Gastrocnemius medialis (tissue), 4 donors: ENCODE data around the gene MYH9. TPM values are rescaled to one million over a fixed set of nuclear protein-coding genes. Genes with fewer than 3 reads are reported as not detected.
"Not testable (repeated sequence)": the region's sequence is repeated elsewhere in the genome, so short reads cannot be mapped to it uniquely, and the experiment has no call there.

Experiments
- ATAC-seq, 2 donors: fragments of 150-250 bp; one replicate each; pipeline ENCODE4 v1.9.1; 2016
- DNase-seq, 2 donors: peaks; one replicate each; pipeline ENCODE4 v3.0.0-alpha.2; 2019
- H3K27ac ChIP-seq, 4 donors: fragments of 200-600 bp; sonication (generic); 1 replicate in 1 of 4; 2 replicates in 3 of 4; pipeline ENCODE4 v1.5.1; 2016 to 2018; ENCODE audit warnings: mild to moderate bottlenecking in 2 of 4, moderate library complexity in 1 of 4
- H3K27me3 ChIP-seq, 3 donors: fragments of 200-600 bp; sonication (generic) in 2 of 3; 1 replicate in 1 of 3; 2 replicates in 2 of 3; pipeline versions ENCODE4 v1.5.1 to v1.6.0; 2016 to 2019; ENCODE audit warnings: mild to moderate bottlenecking in 1 of 3, moderate library complexity in 1 of 3
- H3K36me3 ChIP-seq, 2 donors: fragments of 200-600 bp; sonication (generic) in 1 of 2; one replicate each; pipeline ENCODE4 v1.5.1; 2017 to 2018
- H3K4me1 ChIP-seq, 2 donors: fragments of 200-600 bp; sonication (generic) in 1 of 2; one replicate each; pipeline ENCODE4 v1.5.1; 2016 to 2017; ENCODE audit warnings: mild to moderate bottlenecking in 2 of 2
- H3K4me3 ChIP-seq, 4 donors: fragments of 200-600 bp; sonication (generic) in 3 of 4; 1 replicate in 1 of 4; 2 replicates in 3 of 4; pipeline ENCODE4 v1.5.1; 2016 to 2019; ENCODE audit warnings: mild to moderate bottlenecking in 2 of 4
- H3K9me3 ChIP-seq, 3 donors: fragments of 200-600 bp; sonication (generic) in 2 of 3; 1 replicate in 1 of 3; 2 replicates in 2 of 3; pipeline ENCODE4 v1.5.1; 2016 to 2019
- CTCF ChIP-seq, 5 experiments: fragments of 450-650 bp in 3 of 5; fragments of 200-600 bp in 2 of 5; sonication (generic) in 2 of 5; IDR thresholded peaks in 4 of 5; conservative IDR thresholded peaks in 1 of 5; 1 replicate in 4 of 5; 2 replicates in 1 of 5; pipeline ENCODE4 v1.5.1; 2016 to 2019; ENCODE audit warnings: antibody characterized with exemption in 5 of 5, mild to moderate bottlenecking in 3 of 5, moderate library complexity in 3 of 5
- POLR2A ChIP-seq, 2 donors: fragments of 450-650 bp; IDR thresholded peaks; one replicate each; pipeline ENCODE4 v1.6.1; 2017; ENCODE audit warnings: antibody characterized with exemption in 2 of 2, mild to moderate bottlenecking in 2 of 2, moderate library complexity in 2 of 2
- in situ Hi-C, 4 donors: fragments of 200-750 bp; cut with MboI; loops; one replicate each; pipeline versions ENCODE4 v1.15.0 to v1.8.0; 2017; ENCODE audit warnings: low sequenced_read_pairs in 4 of 4
- intact Hi-C: fragments of 100-400 bp; cut with DNase I; formaldehyde crosslinking; loops from one replicate; pipeline ENCODE4 v1.15.1; 2023; ENCODE audit warnings: low total_unique reads
- total RNA-seq, 4 donors: library from RNA; depleted of rRNA; stranded (reverse); fragments of >200 nt; gene quantifications; one replicate each; pipeline versions ENCODE4 v1.1.0 to v1.2.3, GENCODE V29; 2016

Gene MYH9
- total RNA-seq, 4 donors from 2014 or later, result 38.9 to 115 (median 104) TPM

DNA sequence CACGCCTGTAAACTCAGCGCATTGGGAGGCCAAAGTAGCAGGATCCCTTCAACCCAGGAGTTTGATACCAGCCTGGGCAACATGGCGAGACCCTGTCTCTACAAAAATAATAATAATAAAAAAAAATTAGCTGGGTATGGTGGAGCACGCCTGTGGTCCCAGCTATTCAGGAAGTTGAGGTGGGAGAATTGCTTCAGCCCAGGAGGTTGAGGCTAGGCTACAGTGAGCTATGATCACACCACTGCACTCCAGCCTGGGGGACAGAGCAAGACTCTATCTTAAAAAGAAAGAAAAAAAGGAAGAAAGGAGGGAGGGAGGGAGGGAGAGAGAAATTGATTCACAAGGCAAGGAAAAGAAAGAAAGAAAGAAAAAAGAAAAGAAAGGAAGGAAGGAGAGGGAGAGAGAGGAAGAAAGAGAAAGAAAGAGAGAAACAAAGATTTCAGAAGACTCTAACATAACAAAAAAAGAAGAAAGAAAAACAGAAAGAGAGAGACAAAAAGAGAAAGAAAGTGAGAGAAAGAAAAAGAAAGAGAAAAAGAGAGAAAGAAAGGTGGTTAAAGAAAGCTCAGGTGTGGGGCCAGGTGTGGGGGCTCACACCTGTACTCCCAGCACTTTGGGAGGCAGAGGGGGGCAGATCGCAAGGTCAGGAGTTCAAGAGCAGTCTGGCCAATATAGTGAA lies 37.3 kb upstream of the MYH9 start:
- in situ Hi-C loops (no loop called here), intact Hi-C loops (no loop called here)
- no peak for DNase-seq
- Histone ChIP-seq H3K4me3 (no peak overlapping the region), H3K36me3 (no peaks in the 10 kb centered on the region), H3K9me3 (no peaks in the 10 kb centered on the region), H3K4me1 (peaks cover 0 to 11% of the 10 kb centered on the region in 2 donors), H3K27me3 (no peaks in the 10 kb centered on the region), H3K27ac (no peak overlapping the region)
- TF ChIP-seq POLR2A (IDR thresholded peaks at IDR 0.05), result no peak
- no peak for TF ChIP-seq CTCF (IDR thresholded peaks at IDR 0.05 in 4 of 5, conservative IDR thresholded peaks at IDR 0.05 in 1 of 5)
- ATAC-seq, result no peak

GRCh38 chr22:36424466-36424865 lies 36.7 kb upstream of the MYH9 start:
- intact Hi-C loops, H3K4me3 ChIP-seq, ATAC-seq, H3K9me3 ChIP-seq, in situ Hi-C loops, H3K27me3 ChIP-seq, DNase-seq, H3K27ac ChIP-seq, H3K36me3 ChIP-seq: not testable (repeated sequence)
- peaks cover 0 to 11% of the 10 kb centered on the region in 2 donors for H3K4me1 ChIP-seq

- Histone ChIP-seq H3K27me3 (no peaks in the 10 kb centered on the region), H3K9me3 (no peaks in the 10 kb centered on the region), H3K36me3 (no peaks in the 10 kb centered on the region), H3K4me1 (peaks cover 0 to 11% of the 10 kb centered on the region in 2 donors), H3K4me3 (no peak overlapping the region), H3K27ac (no peak overlapping the region)
- DNase-seq, result no peak
- in situ Hi-C loops, result no loop called here
- ATAC-seq, result no peak
- intact Hi-C loops, result no loop called here
- no peak for TF ChIP-seq CTCF (IDR thresholded peaks at IDR 0.05 in 4 of 5, conservative IDR thresholded peaks at IDR 0.05 in 1 of 5)
- TF ChIP-seq POLR2A (IDR thresholded peaks at IDR 0.05), result no peak
These were observed 36.0 kb upstream of the MYH9 start for GRCh38 chr22:36423461-36424404.

DNA sequence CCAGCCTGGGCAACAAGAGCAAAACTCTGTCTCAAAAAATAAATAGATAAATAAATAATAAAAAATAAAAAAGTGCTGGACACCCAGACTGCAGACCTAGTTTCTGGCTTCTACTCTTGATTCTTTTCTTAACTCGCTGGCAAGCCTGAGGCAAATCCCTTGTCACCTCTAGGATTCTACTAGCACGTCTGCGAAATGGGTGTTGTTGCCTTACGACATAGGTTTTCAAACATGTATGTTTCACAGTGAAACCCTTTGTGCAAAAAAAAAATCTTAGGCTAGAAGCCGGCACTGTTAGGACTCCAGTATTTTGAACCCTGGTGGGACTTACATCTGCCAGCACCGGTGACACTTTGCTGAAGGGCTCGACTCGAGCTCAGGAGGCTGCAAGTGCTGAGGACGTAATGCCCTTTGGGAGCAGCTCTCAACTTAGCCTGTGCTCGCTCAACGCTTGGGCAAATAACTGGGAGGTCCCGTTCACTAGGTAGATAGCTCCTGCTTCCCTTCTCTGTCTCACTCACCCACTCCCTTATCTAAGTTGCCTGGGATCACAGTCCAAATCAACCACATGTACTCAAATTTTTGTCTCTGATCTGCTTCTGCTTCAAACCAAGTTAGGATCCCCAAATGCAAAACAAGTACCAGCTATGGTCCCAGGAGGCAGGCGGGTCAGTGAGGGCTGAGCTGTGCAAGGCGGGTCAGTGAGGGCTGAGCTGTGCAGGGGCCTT lies 34.7 kb upstream of the MYH9 start:
- Histone ChIP-seq H3K36me3 (no peaks in the 10 kb centered on the region), H3K9me3 (no peaks in the 10 kb centered on the region), H3K27me3 (no peaks in the 10 kb centered on the region), H3K4me1 (peaks cover 0 to 11% of the 10 kb centered on the region in 2 donors), H3K27ac (no peak overlapping the region), H3K4me3 (no peak overlapping the region)
- in situ Hi-C loops, result no loop called here
- intact Hi-C loops, result no loop called here
- ATAC-seq, result no peak
- no peak for TF ChIP-seq POLR2A (IDR thresholded peaks at IDR 0.05)
- no peak for TF ChIP-seq CTCF (IDR thresholded peaks at IDR 0.05 in 4 of 5, conservative IDR thresholded peaks at IDR 0.05 in 1 of 5)
- no peak for DNase-seq
